SK-N-SH (cell line): ENCODE data around the gene MOB1B.

Experiments
- POLR2AphosphoS5 ChIP-seq: IDR thresholded peaks from 2 replicates; pipeline ENCODE4 v1.6.1; 2012; ENCODE audit warnings: low read depth, low read length
- RFX5 ChIP-seq: IDR thresholded peaks from 2 replicates; pipeline ENCODE4 v1.6.1; 2012; ENCODE audit warnings: mild to moderate bottlenecking, improper control_type of control experiment, low read length
- TF ChIP-seq, protein P1 (sequence below): fragments of 200-600 bp; sonication (generic); IDR thresholded peaks from 2 replicates; pipeline ENCODE4 v1.6.1; 2017; ENCODE audit warnings: antibody characterized with exemption, mild to moderate bottlenecking, moderate library complexity
- TF ChIP-seq, protein P2 (sequence below): IDR thresholded peaks from 2 replicates; pipeline ENCODE4 v1.4.0; 2012; ENCODE audit warnings: low read depth

GRCh38 chr4:70984106-70984505 is 81.9 kb downstream of the MOB1B start:
- TF ChIP-seq, protein P1, sequence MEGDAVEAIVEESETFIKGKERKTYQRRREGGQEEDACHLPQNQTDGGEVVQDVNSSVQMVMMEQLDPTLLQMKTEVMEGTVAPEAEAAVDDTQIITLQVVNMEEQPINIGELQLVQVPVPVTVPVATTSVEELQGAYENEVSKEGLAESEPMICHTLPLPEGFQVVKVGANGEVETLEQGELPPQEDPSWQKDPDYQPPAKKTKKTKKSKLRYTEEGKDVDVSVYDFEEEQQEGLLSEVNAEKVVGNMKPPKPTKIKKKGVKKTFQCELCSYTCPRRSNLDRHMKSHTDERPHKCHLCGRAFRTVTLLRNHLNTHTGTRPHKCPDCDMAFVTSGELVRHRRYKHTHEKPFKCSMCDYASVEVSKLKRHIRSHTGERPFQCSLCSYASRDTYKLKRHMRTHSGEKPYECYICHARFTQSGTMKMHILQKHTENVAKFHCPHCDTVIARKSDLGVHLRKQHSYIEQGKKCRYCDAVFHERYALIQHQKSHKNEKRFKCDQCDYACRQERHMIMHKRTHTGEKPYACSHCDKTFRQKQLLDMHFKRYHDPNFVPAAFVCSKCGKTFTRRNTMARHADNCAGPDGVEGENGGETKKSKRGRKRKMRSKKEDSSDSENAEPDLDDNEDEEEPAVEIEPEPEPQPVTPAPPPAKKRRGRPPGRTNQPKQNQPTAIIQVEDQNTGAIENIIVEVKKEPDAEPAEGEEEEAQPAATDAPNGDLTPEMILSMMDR: no peak
- TF ChIP-seq RFX5 (no peak), POLR2AphosphoS5 (no peak)
- TF ChIP-seq, protein P2, sequence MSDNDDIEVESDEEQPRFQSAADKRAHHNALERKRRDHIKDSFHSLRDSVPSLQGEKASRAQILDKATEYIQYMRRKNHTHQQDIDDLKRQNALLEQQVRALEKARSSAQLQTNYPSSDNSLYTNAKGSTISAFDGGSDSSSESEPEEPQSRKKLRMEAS: no peak
